ENCODE measurements around the gene KRT24. TPM values are rescaled to one million over a fixed set of nuclear protein-coding genes. Genes with fewer than 3 reads are reported as not detected.

Gene KRT24
- total RNA-seq, 4 donors from 2014 or later: 0.17 to 0.52 (median 0.42) TPM; not detected in 1

DNA sequence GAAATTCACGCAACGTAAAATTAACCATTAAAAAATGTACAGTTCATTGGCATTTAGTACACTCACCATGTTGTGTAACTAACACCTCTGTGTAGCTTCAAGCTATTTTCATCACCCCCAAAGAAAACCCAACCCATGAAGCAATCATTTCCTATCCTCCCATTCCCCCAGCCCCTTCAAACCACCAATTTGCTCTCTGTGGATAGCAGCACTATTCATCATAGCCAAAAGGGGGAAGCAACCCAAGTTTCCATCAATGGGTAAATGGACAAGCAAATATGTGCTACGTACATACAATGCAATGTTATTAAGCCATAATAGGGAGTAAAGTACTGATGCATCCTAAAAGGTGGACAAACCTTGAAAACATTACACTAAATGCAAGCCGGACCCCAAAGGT is 27.6 kb downstream of the KRT24 start:
- H3K4me1 ChIP-seq: no peaks in the 10 kb centered on the region
- no peaks in the 10 kb centered on the region for H3K36me3 ChIP-seq
- TF ChIP-seq EP300 (IDR thresholded peaks at IDR 0.05) (no peak), POLR2A (IDR thresholded peaks at IDR 0.05; ENCODE audit: low read depth) (no peak), POLR2AphosphoS5 (IDR thresholded peaks at IDR 0.05) (no peak)
- TF ChIP-seq, protein P1, sequence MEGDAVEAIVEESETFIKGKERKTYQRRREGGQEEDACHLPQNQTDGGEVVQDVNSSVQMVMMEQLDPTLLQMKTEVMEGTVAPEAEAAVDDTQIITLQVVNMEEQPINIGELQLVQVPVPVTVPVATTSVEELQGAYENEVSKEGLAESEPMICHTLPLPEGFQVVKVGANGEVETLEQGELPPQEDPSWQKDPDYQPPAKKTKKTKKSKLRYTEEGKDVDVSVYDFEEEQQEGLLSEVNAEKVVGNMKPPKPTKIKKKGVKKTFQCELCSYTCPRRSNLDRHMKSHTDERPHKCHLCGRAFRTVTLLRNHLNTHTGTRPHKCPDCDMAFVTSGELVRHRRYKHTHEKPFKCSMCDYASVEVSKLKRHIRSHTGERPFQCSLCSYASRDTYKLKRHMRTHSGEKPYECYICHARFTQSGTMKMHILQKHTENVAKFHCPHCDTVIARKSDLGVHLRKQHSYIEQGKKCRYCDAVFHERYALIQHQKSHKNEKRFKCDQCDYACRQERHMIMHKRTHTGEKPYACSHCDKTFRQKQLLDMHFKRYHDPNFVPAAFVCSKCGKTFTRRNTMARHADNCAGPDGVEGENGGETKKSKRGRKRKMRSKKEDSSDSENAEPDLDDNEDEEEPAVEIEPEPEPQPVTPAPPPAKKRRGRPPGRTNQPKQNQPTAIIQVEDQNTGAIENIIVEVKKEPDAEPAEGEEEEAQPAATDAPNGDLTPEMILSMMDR (IDR thresholded peaks at IDR 0.05): no peak
- peaks cover 0 to 38% (median 0%) of the 10 kb centered on the region in 4 donors for H3K27me3 ChIP-seq
- no peak for DNase-seq (ENCODE audit: extremely low spot score)
- intact Hi-C loops (cut with DNase I): no loop called here
- H3K27ac ChIP-seq (replicated peaks in 1 of 4): no peak overlapping the region
- WGBS: 90% methylated on average over 4 of the region's 4 CpGs
- H3K4me3 ChIP-seq: no peak overlapping the region
- H3K9me3 ChIP-seq: no peaks in the 10 kb centered on the region

DNA sequence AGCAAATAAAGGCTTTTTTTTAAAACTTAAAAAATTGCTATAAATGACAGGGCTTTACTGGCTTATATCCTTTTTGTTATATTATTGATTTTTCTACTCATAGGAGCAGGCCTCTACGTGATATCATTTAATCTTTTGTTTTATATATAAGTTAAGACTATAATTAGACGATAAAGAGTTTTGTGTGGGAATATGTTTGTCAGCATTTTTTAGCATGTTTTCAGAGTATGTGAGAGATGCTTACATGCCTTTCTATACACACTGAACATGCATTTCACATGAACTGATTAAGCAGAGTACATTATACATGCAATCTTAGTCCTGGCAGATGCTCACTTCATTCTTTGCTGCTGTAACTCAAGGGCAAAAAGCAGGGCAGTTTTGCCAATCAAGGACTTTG is 30.9 kb downstream of the KRT24 start:
- DNase-seq (ENCODE audit: extremely low spot score): no peak
- no peaks in the 10 kb centered on the region for H3K36me3 ChIP-seq
- no peaks in the 10 kb centered on the region for H3K9me3 ChIP-seq
- H3K27me3 ChIP-seq: peaks cover 0 to 23% (median 0%) of the 10 kb centered on the region in 4 donors
- intact Hi-C loops (cut with DNase I): no loop called here
- no peaks in the 10 kb centered on the region for H3K4me1 ChIP-seq
- 87% methylated on average over 2 of the region's 2 CpGs for WGBS
- TF ChIP-seq EP300 (IDR thresholded peaks at IDR 0.05): no peak
- no peak for TF ChIP-seq POLR2AphosphoS5 (IDR thresholded peaks at IDR 0.05)
- TF ChIP-seq, protein P1 (IDR thresholded peaks at IDR 0.05): no peak
- TF ChIP-seq POLR2A (IDR thresholded peaks at IDR 0.05; ENCODE audit: low read depth): no peak
- H3K4me3 ChIP-seq: no peak overlapping the region
- H3K27ac ChIP-seq (replicated peaks in 1 of 4): no peak overlapping the region

DNA sequence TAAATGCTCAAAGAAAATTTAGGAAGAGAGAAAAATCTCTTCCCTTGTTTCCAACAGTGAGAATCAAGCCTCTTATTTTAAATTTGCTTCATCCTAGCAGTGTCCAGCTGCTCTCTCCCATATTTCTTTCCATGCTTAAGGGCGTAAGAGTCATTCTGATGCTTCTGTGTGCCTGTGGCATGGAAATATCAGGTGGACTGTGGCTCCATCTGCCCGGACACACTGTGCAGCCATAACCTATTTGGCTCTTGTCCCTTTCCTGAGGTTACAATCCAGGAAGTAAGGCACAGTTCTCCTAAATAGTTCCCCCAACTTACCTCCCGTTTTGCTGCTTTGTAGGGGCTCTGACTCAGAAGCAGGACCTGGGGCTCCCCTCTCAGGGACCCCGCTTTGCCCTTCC is 32.3 kb downstream of the KRT24 start:
- intact Hi-C loops (cut with DNase I): no loop called here
- no peak for DNase-seq (ENCODE audit: extremely low spot score)
- Histone ChIP-seq H3K9me3 (no peaks in the 10 kb centered on the region), H3K4me3 (no peak overlapping the region), H3K4me1 (no peaks in the 10 kb centered on the region), H3K36me3 (no peaks in the 10 kb centered on the region), H3K27me3 (peaks cover 0 to 23% (median 0%) of the 10 kb centered on the region in 4 donors), H3K27ac (replicated peaks in 1 of 4) (no peak overlapping the region)
- 57% methylated on average over 4 of the region's 4 CpGs for WGBS
- no peak for TF ChIP-seq POLR2AphosphoS5 (IDR thresholded peaks at IDR 0.05)
- no peak for TF ChIP-seq EP300 (IDR thresholded peaks at IDR 0.05)
- TF ChIP-seq POLR2A (IDR thresholded peaks at IDR 0.05; ENCODE audit: low read depth): no peak
- TF ChIP-seq, protein P1 (IDR thresholded peaks at IDR 0.05): no peak

DNA sequence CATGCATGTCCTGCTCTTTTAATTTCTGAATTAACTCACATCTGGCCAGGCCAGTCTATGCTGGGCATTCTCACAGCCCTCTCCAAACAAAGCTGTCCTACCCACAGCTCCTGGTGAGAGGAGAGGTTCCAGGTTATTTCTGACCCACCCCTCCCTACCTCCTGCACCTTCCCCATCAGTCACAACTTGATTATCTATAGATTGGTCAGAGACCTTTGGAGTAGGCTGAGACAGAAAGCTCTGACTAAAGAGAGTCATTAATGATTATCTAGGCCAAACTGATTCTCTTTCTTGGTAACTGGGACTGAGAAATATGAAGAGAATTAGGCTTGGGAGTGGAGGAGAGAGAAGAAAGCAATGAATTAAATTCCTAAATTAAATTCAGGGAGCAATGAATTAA is 37.2 kb downstream of the KRT24 start:
- Histone ChIP-seq H3K27ac (replicated peaks in 1 of 4) (no peak overlapping the region), H3K4me1 (peaks cover 0 to 3% (median 0%) of the 10 kb centered on the region in 4 donors), H3K36me3 (no peaks in the 10 kb centered on the region), H3K27me3 (peaks cover 0 to 31% (median 0%) of the 10 kb centered on the region in 4 donors), H3K9me3 (no peaks in the 10 kb centered on the region), H3K4me3 (no peak overlapping the region)
- intact Hi-C loops (cut with DNase I): no loop called here
- TF ChIP-seq POLR2A (IDR thresholded peaks at IDR 0.05; ENCODE audit: low read depth): no peak
- no peak for TF ChIP-seq EP300 (IDR thresholded peaks at IDR 0.05)
- TF ChIP-seq POLR2AphosphoS5 (IDR thresholded peaks at IDR 0.05): no peak
- TF ChIP-seq, protein P1 (IDR thresholded peaks at IDR 0.05): no peak
- no peak for DNase-seq (ENCODE audit: extremely low spot score)

Data from esophagus muscularis mucosa (tissue), 4 donors.